Inferior parietal cortex (tissue), 1 donor: ENCODE measurements around the gene KLF15.
"Not testable (repeated sequence)": the region's sequence is repeated elsewhere in the genome, so short reads cannot be mapped to it uniquely, and the experiment has no call there.

Experiments
- DNase-seq: peaks from one replicate; pipeline ENCODE4 v3.0.0-alpha.2; 2016; ENCODE audit errors: extremely low spot score

KLF15 gene

DNA sequence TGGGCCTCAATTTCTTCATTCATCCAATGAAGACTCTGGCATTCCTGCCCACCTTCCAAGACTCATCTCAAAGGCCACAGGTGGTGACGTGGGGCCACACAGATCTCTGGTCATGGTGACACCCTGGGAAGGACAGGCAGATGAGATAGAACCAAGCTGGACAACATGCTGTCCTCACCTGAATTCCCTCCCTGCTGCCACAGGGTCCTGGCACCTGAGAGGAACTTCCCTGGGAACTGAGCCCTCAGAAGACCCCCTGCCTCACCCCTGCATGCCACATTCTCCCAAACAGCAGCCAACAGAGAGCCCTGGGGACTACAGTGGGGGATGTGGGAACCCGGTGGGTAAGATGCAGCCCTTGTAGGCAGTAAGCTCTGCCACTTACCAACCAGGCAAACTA is 10.7 kb downstream of the KLF15 start:
- DNase-seq, result no peak

DNA sequence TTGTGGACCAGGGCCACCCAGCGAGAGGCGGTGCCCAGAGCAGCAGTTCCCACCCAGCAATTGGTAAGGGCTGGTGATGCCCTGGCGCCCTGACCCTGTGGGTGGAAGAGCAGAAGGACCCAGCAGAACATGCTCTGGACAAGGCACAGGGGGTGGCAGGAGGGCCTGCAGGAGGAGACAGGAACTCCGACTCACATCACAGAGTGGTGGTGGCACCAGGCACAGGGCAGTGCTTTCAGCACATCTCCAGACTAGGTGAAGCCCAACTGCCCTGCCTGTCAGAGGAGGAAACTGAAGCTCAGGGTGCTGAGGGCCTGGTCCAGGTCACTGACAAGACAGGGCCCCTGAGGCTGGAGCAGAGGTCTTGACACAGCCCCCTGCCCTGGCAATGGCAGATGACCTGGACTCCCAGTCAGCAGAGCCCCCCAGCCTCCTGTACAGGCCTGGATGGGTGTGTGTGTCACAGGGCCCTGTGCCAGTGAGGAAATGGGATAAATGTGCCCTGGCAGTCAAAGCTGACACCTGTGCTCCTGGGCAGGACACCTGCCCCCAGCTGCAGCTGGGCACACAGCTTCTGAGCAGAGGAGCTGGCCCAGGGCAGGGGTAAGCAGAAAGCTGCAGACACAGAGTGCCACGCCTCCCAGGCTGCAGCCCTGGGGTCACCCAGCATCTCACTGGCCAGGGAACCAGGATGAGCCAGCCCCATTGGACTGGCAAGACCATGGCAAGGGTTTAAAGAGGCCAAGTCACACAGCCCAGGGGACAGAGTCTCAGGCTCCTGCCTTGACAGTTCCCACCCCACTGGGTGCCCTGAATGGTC is 11.4 kb downstream of the KLF15 start:
- no peak for DNase-seq

DNA sequence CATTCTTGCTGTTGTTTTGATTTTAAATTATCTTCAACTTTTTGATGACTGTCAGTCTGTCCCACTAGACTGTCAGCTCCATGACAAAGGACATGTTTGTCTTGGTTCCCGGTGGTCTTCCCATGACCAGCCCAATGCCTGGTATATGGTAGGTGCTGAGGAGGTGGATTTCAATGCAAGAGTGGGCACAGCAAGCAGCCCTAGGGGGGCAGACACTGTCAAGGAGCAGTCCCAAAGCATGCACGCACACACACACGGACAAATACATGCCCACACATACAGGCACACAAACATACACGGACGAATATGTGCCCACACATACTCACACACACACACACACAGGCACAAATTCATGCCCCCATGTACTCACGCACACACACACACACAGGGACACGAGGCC is 12.0 kb downstream of the KLF15 start:
- no peak for DNase-seq

DNA sequence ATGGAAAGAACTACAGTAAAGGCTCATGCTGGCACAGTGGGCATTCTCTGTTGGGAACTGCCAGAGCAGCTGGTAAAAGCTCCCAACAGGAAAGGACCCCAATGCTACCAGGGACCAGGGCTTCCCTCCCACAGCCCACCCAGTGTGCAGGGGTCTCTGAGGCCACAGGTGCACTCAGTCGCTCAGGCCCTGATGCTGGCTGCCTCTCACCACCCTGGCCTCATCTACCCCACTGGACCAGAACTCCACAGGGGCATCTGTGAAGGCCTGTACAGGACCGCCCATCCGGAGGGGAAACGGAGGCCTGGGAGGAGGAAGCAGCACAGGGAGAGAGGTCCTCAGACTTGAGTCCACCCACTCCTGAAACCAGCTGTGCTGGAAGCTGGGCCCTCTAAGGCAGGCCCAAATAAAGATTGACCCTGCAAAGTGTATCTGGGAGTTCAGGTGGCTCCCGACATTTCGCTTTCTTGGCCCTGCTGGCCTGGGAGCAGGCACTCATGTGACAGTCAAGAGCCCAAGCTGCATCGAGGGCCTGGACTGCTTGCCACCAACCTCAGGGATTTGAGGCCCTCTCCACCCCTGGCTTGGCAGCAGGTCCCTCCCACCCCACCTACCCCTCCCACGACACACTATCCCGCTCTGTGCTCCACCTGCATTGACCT is 12.7 kb downstream of the KLF15 start:
- no peak for DNase-seq

DNA sequence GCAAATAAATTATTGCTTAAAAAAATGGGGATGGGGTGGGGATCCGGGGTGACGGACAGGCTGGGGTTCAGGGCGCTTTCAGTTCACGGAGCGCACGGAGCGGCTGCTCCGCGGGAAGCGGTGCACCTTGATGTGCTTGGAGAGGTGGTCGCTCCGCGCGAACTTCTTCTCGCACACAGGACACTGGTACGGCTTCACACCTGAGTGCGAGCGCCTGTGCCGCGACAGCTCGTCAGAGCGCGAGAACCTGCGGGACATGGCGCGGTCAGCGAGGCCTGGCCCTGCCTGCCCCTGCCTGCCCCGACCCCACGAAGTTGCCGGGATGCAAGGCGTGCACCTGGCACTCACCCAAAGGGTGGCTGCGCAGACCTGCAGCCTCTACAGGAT is 13.6 kb downstream of the KLF15 start:
- DNase-seq, result no peak

- no peak for DNase-seq
These were observed 14.1 kb downstream of the KLF15 start for GRCh38 chr3:126342991-126343648.

DNA sequence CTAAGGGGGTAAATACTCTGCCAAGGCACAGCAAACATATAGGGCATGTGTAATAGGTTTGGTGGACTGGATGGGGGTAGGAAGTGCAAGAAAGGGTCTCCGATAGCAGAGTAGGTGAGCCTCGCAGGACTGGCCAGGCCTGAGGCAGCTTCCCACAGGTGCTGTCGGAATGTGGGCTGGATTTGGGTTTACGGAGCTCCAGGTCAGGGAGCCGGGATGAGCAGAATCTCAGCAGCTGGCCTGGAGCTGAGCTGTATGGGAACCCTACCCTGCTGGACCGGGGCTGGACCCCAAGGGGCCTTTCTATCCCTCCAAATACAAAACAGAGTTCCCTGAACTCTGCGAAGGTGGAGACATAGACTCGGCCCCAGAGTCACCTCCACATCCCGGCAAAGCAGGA is 15.0 kb downstream of the KLF15 start:
- DNase-seq, result no peak

DNA sequence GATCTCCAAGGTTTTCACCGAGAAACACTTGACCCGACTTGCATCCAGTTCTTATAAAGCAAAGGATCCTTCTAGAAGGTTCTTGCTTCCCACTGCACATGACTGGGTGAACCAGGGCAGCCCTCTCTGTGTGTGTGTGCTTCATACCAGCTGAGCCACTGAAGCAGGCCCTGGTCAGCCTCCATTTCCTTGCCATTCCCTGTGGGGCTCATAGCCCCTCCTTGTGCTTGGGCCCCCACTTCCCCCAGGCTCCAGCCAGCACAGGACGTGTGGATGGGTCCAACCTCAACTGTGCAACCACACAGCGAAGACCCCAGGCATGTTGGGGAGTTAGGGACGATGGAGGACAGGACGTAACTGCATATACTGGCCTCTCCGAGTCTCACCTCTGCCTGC is 15.5 kb downstream of the KLF15 start:
- no peak for DNase-seq

GRCh38 chr3:126340943-126341754 is 16.1 kb downstream of the KLF15 start:
- DNase-seq, result no peak

DNA sequence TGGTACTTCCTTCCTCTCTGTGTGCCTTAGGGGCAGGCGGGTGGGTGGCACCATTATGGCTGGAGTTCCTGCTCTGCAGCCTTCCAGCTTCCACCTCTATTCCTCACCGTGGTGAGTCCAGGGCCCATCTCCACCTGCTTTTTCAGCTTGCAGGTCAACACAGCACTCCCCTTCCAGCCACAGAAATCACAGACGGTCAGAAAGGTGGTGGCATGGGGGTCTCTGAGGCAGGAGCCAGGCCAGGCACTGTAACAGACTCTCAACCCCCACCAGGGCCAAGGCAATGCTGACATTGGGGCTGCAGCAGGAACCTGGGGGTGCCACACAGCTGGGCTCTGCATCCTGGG is 16.6 kb downstream of the KLF15 start:
- no peak for DNase-seq

DNA sequence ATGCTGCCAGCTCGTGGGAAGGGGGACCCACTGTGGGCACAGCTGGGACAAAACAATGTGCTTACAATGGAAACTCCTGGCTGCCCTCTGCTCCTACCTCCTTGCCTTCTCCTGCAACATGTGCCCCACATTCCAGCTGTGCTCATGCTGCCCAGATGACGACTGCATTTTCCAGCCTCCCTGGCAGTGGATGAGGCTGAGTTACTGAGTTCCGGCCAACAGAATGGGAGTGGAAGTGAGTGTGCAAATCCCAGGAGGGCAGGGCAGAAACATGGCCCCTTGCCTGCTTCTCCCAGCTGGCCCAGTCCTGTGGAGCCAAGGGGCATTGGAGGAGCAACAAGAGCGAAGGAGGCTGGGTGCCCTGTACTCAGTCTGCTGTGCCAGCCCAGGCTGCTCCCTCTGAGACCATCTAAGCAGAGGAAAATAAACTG is 17.1 kb downstream of the KLF15 start:
- DNase-seq, result no peak

DNA sequence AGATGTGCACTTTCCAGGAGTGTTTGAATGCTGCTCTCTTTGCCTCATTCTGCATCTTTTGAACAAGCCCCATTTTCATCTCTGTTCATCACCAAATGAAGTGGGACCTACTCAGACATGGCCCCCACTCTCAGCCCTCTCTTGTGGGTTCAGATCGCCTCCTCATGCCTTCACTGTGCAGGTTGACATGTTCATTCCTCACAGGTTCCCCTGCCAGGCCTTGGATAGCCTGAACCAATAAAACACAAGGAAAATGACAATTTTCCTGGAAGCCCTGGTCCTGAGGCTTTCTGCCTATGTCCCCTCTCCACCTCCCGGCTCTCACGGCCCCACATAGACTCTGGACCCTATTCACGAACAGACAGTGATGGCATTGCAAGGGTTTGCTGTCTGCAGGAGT is 17.7 kb downstream of the KLF15 start:
- DNase-seq, result no peak

GRCh38 chr3:126338790-126339288 is 18.4 kb downstream of the KLF15 start:
- DNase-seq, result no peak

DNA sequence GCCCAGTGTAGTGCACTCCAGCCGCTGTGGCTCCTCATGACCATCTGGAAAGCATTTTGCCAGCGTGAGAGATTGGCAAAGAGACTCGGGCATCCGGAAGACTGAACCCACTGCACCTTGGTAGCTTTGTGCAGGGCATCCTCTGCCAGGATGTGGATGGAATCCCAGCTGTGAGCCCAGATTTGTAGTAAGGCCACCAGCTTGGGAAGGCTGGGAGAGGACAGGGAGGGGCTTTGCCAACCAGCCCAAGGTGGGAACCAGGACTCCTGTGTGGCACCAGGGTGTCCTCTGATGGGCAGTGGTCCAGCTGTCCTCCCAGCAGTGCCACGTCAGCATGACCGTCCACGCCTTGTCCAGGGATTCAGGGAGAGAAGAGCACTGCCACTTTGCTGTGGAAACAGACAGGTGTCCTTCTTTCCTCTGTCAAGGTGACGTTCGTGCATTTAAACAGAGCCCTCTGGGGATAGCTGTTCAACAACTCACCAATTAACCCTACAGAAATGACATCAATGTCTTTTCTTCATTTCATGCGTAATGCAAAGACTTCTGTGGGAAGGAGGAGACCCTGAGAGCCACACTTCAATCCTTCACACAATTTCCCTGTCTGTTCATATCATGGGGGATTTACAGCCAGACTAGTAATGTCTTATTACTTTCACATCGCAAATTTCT is 19.1 kb downstream of the KLF15 start:
- DNase-seq, result no peak

GRCh38 chr3:126331812-126332336 is 25.3 kb downstream of the KLF15 start:
- DNase-seq, result not testable (repeated sequence)

GRCh38 chr3:126329927-126330725 is 27.1 kb downstream of the KLF15 start:
- no peak for DNase-seq

- no peak for DNase-seq
These were observed 30.6 kb downstream of the KLF15 start for GRCh38 chr3:126326629-126327028.

- DNase-seq, result no peak
These were observed 34.8 kb downstream of the KLF15 start for GRCh38 chr3:126322181-126322967.

- DNase-seq, result no peak
These were observed 35.7 kb downstream of the KLF15 start for GRCh38 chr3:126321490-126321889.
